Measurements from ENCODE around the gene DEGS1. TPM values are rescaled to one million over a fixed set of nuclear protein-coding genes. Genes with fewer than 3 reads are reported as not detected.
A peak's percentile ranks its signal among the peaks of the same experiment; 100 is the strongest.

Gene DEGS1
- polyA plus RNA-seq, 3 donors from 2014 or later: 60.7 to 93.9 (median 65.9) TPM

GRCh38 chr1:224169718-224170270, 13.2 kb upstream of the DEGS1 start:
- Mint-ChIP-seq H3K27me3 (ENCODE audit: low read depth in 3 of 3) (peaks cover 3 to 15% (median 3%) of the 10 kb centered on the region in 3 donors), H3K27ac (no peak overlapping the region), H3K4me3 (no peak overlapping the region), H3K4me1 (peaks cover 11 to 18% of the 10 kb centered on the region in 2 donors), H3K9me3 (no peaks in the 10 kb centered on the region), H3K36me3 (peaks cover 0 to 5% (median 0%) of the 10 kb centered on the region in 3 donors)
- no peak for DNase-seq

GRCh38 chr1:224170343-224170742, 12.7 kb upstream of the DEGS1 start:
- Mint-ChIP-seq H3K4me1 (peaks cover 11 to 18% of the 10 kb centered on the region in 2 donors), H3K27me3 (ENCODE audit: low read depth in 3 of 3) (peaks cover 3 to 15% (median 3%) of the 10 kb centered on the region in 3 donors), H3K4me3 (no peak overlapping the region), H3K27ac (no peak overlapping the region), H3K9me3 (no peaks in the 10 kb centered on the region), H3K36me3 (peaks cover 0 to 5% (median 0%) of the 10 kb centered on the region in 3 donors)
- DNase-seq: no peak

GRCh38 chr1:224170748-224171478, 12.1 kb upstream of the DEGS1 start:
- peaks cover 5 to 15% (median 5%) of the 10 kb centered on the region in 3 donors for H3K27me3 Mint-ChIP-seq (ENCODE audit: low read depth in 3 of 3)
- no peaks in the 10 kb centered on the region for H3K9me3 Mint-ChIP-seq
- no peak overlapping the region for H3K4me3 Mint-ChIP-seq
- peaks cover 11 to 18% of the 10 kb centered on the region in 2 donors for H3K4me1 Mint-ChIP-seq
- DNase-seq: peak in 1 of 3 donors; percentile 15
- H3K36me3 Mint-ChIP-seq: peaks cover 0 to 5% (median 0%) of the 10 kb centered on the region in 3 donors
- no peak overlapping the region for H3K27ac Mint-ChIP-seq

- Mint-ChIP-seq H3K4me3 (no peak overlapping the region), H3K36me3 (peaks cover 0 to 5% (median 0%) of the 10 kb centered on the region in 3 donors), H3K4me1 (peaks cover 11 to 18% of the 10 kb centered on the region in 2 donors)
Measured at GRCh38 chr1:224172229-224172628, 10.8 kb upstream of the DEGS1 start.

GRCh38 chr1:224173523-224173922, 9.5 kb upstream of the DEGS1 start:
- H3K27me3 Mint-ChIP-seq (ENCODE audit: low read depth in 3 of 3): peaks cover 5 to 15% (median 6%) of the 10 kb centered on the region in 3 donors

More at GRCh38 chr1:224172229-224172628, 10.8 kb upstream of the DEGS1 start:
- DNase-seq: no peak
- H3K27ac Mint-ChIP-seq: no peak overlapping the region
- H3K9me3 Mint-ChIP-seq: no peaks in the 10 kb centered on the region
- H3K27me3 Mint-ChIP-seq (ENCODE audit: low read depth in 3 of 3): peaks cover 5 to 15% (median 6%) of the 10 kb centered on the region in 3 donors

GRCh38 chr1:224175617-224176016, 7.4 kb upstream of the DEGS1 start:
- H3K9me3 Mint-ChIP-seq: no peaks in the 10 kb centered on the region
- peaks cover under 1% of the 10 kb centered on the region in 2 donors for H3K4me1 Mint-ChIP-seq
- no peaks in the 10 kb centered on the region for H3K36me3 Mint-ChIP-seq
- no peak overlapping the region for H3K4me3 Mint-ChIP-seq
- no peak for DNase-seq
- no peak overlapping the region for H3K27ac Mint-ChIP-seq
- peaks cover 6 to 10% (median 8%) of the 10 kb centered on the region in 3 donors for H3K27me3 Mint-ChIP-seq (ENCODE audit: low read depth in 3 of 3)

More at GRCh38 chr1:224173523-224173922, 9.5 kb upstream of the DEGS1 start:
- no peak for DNase-seq
- peaks cover 11 to 18% of the 10 kb centered on the region in 2 donors for H3K4me1 Mint-ChIP-seq
- peaks cover 0 to 5% (median 0%) of the 10 kb centered on the region in 3 donors for H3K36me3 Mint-ChIP-seq
- no peak overlapping the region for H3K4me3 Mint-ChIP-seq
- H3K9me3 Mint-ChIP-seq: no peaks in the 10 kb centered on the region
- no peak overlapping the region for H3K27ac Mint-ChIP-seq

- no peaks in the 10 kb centered on the region for H3K9me3 Mint-ChIP-seq
- peaks cover 8 to 10% of the 10 kb centered on the region in 2 donors for H3K4me1 Mint-ChIP-seq
- H3K27me3 Mint-ChIP-seq (ENCODE audit: low read depth in 3 of 3): peaks cover 3 to 9% (median 6%) of the 10 kb centered on the region in 3 donors
- no peak overlapping the region for H3K4me3 Mint-ChIP-seq
- DNase-seq: no peak
- H3K36me3 Mint-ChIP-seq: no peaks in the 10 kb centered on the region
- no peak overlapping the region for H3K27ac Mint-ChIP-seq
Measured at GRCh38 chr1:224177356-224177999, 5.6 kb upstream of the DEGS1 start.

GRCh38 chr1:224178894-224179293, 4.1 kb upstream of the DEGS1 start:
- Mint-ChIP-seq H3K27me3 (ENCODE audit: low read depth in 3 of 3) (peaks cover 6 to 13% (median 6%) of the 10 kb centered on the region in 3 donors), H3K36me3 (no peaks in the 10 kb centered on the region), H3K4me3 (no peak overlapping the region), H3K9me3 (no peaks in the 10 kb centered on the region), H3K4me1 (peaks cover 13 to 15% of the 10 kb centered on the region in 2 donors), H3K27ac (peak overlapping the region in 1 of 6 donors; percentile 40)
- no peak for DNase-seq

- Mint-ChIP-seq H3K36me3 (no peaks in the 10 kb centered on the region), H3K9me3 (no peaks in the 10 kb centered on the region), H3K4me3 (peak overlapping the region in 1 of 5 donors; percentile 86), H3K27me3 (ENCODE audit: low read depth in 3 of 3) (peaks cover 6 to 11% (median 6%) of the 10 kb centered on the region in 3 donors), H3K27ac (peak overlapping the region in 2 of 6 donors; percentile 42 to 50), H3K4me1 (peaks cover 30 to 34% of the 10 kb centered on the region in 2 donors)
- DNase-seq: no peak
Measured at GRCh38 chr1:224180783-224181452, 2.1 kb upstream of the DEGS1 start.

GRCh38 chr1:224181453-224181810, 1.6 kb upstream of the DEGS1 start:
- H3K9me3 Mint-ChIP-seq: no peaks in the 10 kb centered on the region
- H3K4me1 Mint-ChIP-seq: peaks cover 30 to 34% of the 10 kb centered on the region in 2 donors
- H3K27me3 Mint-ChIP-seq (ENCODE audit: low read depth in 3 of 3): peaks cover 6 to 11% (median 7%) of the 10 kb centered on the region in 3 donors
- no peak for DNase-seq
- peak overlapping the region in 4 of 5 donors; percentile 71 to 87 (median 82) for H3K4me3 Mint-ChIP-seq
- H3K27ac Mint-ChIP-seq: peak overlapping the region in 4 of 6 donors; percentile 42 to 93 (median 70)
- H3K36me3 Mint-ChIP-seq: no peaks in the 10 kb centered on the region

- peaks cover 30 to 34% of the 10 kb centered on the region in 2 donors for H3K4me1 Mint-ChIP-seq
- DNase-seq: peak; percentile 40 to 51 (median 49)
- peaks cover 6 to 11% (median 7%) of the 10 kb centered on the region in 3 donors for H3K27me3 Mint-ChIP-seq (ENCODE audit: low read depth in 3 of 3)
Measured at GRCh38 chr1:224182057-224182865, 779 bp upstream of the DEGS1 start.

GRCh38 chr1:224183591-224184312, 712 bp downstream of the DEGS1 start:
- peaks cover 33 to 41% of the 10 kb centered on the region in 2 donors for H3K4me1 Mint-ChIP-seq
- DNase-seq: peak in 2 of 3 donors; percentile 66 to 69

More at GRCh38 chr1:224182057-224182865, 779 bp upstream of the DEGS1 start:
- no peaks in the 10 kb centered on the region for H3K36me3 Mint-ChIP-seq
- peak overlapping the region; percentile 77 to 92 (median 87) for H3K4me3 Mint-ChIP-seq
- H3K27ac Mint-ChIP-seq: peak overlapping the region; percentile 81 to 95 (median 94)
- H3K9me3 Mint-ChIP-seq: peaks cover 0 to 2% (median 0%) of the 10 kb centered on the region in 6 donors

More at GRCh38 chr1:224183591-224184312, 712 bp downstream of the DEGS1 start:
- H3K9me3 Mint-ChIP-seq: peaks cover 0 to 2% (median 0%) of the 10 kb centered on the region in 6 donors
- H3K36me3 Mint-ChIP-seq: peaks cover 0 to 6% (median 5%) of the 10 kb centered on the region in 3 donors
- peaks cover 6 to 11% (median 7%) of the 10 kb centered on the region in 3 donors for H3K27me3 Mint-ChIP-seq (ENCODE audit: low read depth in 3 of 3)
- H3K4me3 Mint-ChIP-seq: peak overlapping the region; percentile 78 to 85 (median 84)
- H3K27ac Mint-ChIP-seq: peak overlapping the region; percentile 67 to 93 (median 82)
